Gastroesophageal sphincter (tissue), 4 donors: ENCODE data around the gene RAPGEF1. TPM values are rescaled to one million over a fixed set of nuclear protein-coding genes. Genes with fewer than 3 reads are reported as not detected.

Experiments used
- ATAC-seq: fragments of 150-250 bp; one replicate; pipeline ENCODE4 v1.9.1; 2016; ENCODE audit warnings: mild to moderate bottlenecking, moderate library complexity
- H3K27ac ChIP-seq, 4 donors: fragments of 200-600 bp; sonication (generic) in 3 of 4; 1 replicate in 3 of 4; 2 replicates in 1 of 4; pipeline ENCODE4 v1.5.1; 2016 to 2019
- H3K27me3 ChIP-seq: fragments of 200-600 bp; sonication (generic); one replicate; pipeline ENCODE4 v1.5.1; 2019
- H3K36me3 ChIP-seq, 2 donors: fragments of 200-600 bp; sonication (generic); one replicate each; pipeline ENCODE4 v1.5.1; 2019; ENCODE audit warnings: control low read depth in 1 of 2
- H3K4me1 ChIP-seq, 3 donors: fragments of 200-600 bp; sonication (generic); 1 replicate in 2 of 3; 2 replicates in 1 of 3; pipeline ENCODE4 v1.5.1; 2016 to 2019; ENCODE audit warnings: control low read depth in 2 of 3
- H3K4me3 ChIP-seq, 2 donors: fragments of 200-600 bp; sonication (generic); one replicate each; pipeline ENCODE4 v1.5.1; 2019; ENCODE audit warnings: mild to moderate bottlenecking in 1 of 2, moderate library complexity in 1 of 2
- H3K9me3 ChIP-seq, 3 donors: fragments of 200-600 bp; sonication (generic); one replicate each; pipeline ENCODE4 v1.5.1; 2017 to 2019; ENCODE audit warnings: control low read depth in 2 of 3
- CTCF ChIP-seq, 4 experiments: fragments of 200-600 bp in 2 of 4; fragments of 450-650 bp in 2 of 4; sonication (generic) in 1 of 4; IDR thresholded peaks; one replicate each; pipeline ENCODE4 v1.5.1; 2017 to 2019; ENCODE audit warnings: antibody characterized with exemption in 4 of 4, mild to moderate bottlenecking in 2 of 4, moderate library complexity in 2 of 4
- EP300 ChIP-seq: sonication (generic); formaldehyde crosslinking; IDR thresholded peaks from one replicate; pipeline ENCODE4 v1.6.1; 2017; ENCODE audit warnings: antibody characterized with exemption, mild to moderate bottlenecking
- POLR2A ChIP-seq, 2 donors: fragments of 450-650 bp; IDR thresholded peaks; one replicate each; pipeline ENCODE4 v1.6.1; 2017; ENCODE audit warnings: antibody characterized with exemption in 2 of 2, mild to moderate bottlenecking in 2 of 2, moderate library complexity in 1 of 2
- POLR2AphosphoS5 ChIP-seq: sonication (generic); formaldehyde crosslinking; IDR thresholded peaks from one replicate; pipeline ENCODE4 v1.6.1; 2017; ENCODE audit warnings: antibody characterized with exemption
- WGBS, 2 donors: methylation state at CpG; one replicate each; pipeline ENCODE4 v1.1.5; 2018; ENCODE audit warnings: low coverage in 1 of 2; 5-methylcytosine and 5-hydroxymethylcytosine counted together
- total RNA-seq, 4 donors: library from RNA; depleted of rRNA; stranded (reverse); fragments of >200 nt; gene quantifications; one replicate each; pipeline ENCODE4 v1.1.0, GENCODE V29; 2016

The RAPGEF1 gene
- total RNA-seq, 4 donors from 2014 or later = 47.5 to 162 (median 77.6) TPM

GRCh38 chr9:131781069-131781468 lies 41.2 kb upstream of the RAPGEF1 start:
- Histone ChIP-seq H3K27ac (no peak overlapping the region), H3K4me1 (no peaks in the 10 kb centered on the region), H3K9me3 (peaks cover 0 to 24% (median 0%) of the 10 kb centered on the region in 3 donors), H3K4me3 (no peak overlapping the region), H3K27me3 (peaks cover 53% of the 10 kb centered on the region), H3K36me3 (no peaks in the 10 kb centered on the region)
- TF ChIP-seq EP300 (no peak), POLR2AphosphoS5 (no peak), CTCF (IDR thresholded peaks at IDR 0.05) (no peak), POLR2A (IDR thresholded peaks at IDR 0.05) (no peak)
- no peak for ATAC-seq
- 0 to 36% methylated on average over 1 to 3 of the region's 3 CpGs for WGBS, 2 donors

GRCh38 chr9:131776473-131776872 lies 36.6 kb upstream of the RAPGEF1 start:
- WGBS, 2 donors = 17 to 20% methylated on average over 1 to 3 of the region's 7 CpGs
- H3K27me3 ChIP-seq = peaks cover 54% of the 10 kb centered on the region

GRCh38 chr9:131776036-131776435 lies 36.2 kb upstream of the RAPGEF1 start:
- Histone ChIP-seq H3K4me3 (no peak overlapping the region), H3K9me3 (peaks cover 0 to 3% (median 0%) of the 10 kb centered on the region in 3 donors), H3K27ac (no peak overlapping the region), H3K27me3 (peaks cover 56% of the 10 kb centered on the region), H3K36me3 (no peaks in the 10 kb centered on the region), H3K4me1 (no peaks in the 10 kb centered on the region)
- no peak for TF ChIP-seq POLR2AphosphoS5
- no peak for TF ChIP-seq POLR2A (IDR thresholded peaks at IDR 0.05)
- no peak for TF ChIP-seq CTCF (IDR thresholded peaks at IDR 0.05)
- TF ChIP-seq EP300 = no peak
- WGBS, 2 donors = 100% methylated on average over 1 of the region's 3 CpGs; no CpG with 5 or more reads in 1 of the 2 donors
- ATAC-seq = no peak

More at GRCh38 chr9:131776473-131776872, 36.6 kb upstream of the RAPGEF1 start:
- Histone ChIP-seq H3K9me3 (peaks cover 0 to 3% (median 0%) of the 10 kb centered on the region in 3 donors), H3K4me1 (no peaks in the 10 kb centered on the region), H3K36me3 (no peaks in the 10 kb centered on the region), H3K4me3 (no peak overlapping the region), H3K27ac (no peak overlapping the region)
- no peak for TF ChIP-seq EP300
- no peak for TF ChIP-seq CTCF (IDR thresholded peaks at IDR 0.05)
- no peak for TF ChIP-seq POLR2A (IDR thresholded peaks at IDR 0.05)
- no peak for TF ChIP-seq POLR2AphosphoS5
- ATAC-seq = no peak

- Histone ChIP-seq H3K36me3 (no peaks in the 10 kb centered on the region), H3K27ac (no peak overlapping the region), H3K9me3 (peaks cover 0 to 3% (median 0%) of the 10 kb centered on the region in 3 donors), H3K4me3 (no peak overlapping the region), H3K27me3 (peaks cover 55% of the 10 kb centered on the region), H3K4me1 (no peaks in the 10 kb centered on the region)
- no peak for ATAC-seq
- WGBS, 2 donors = no CpG with 5 or more reads among the region's 6 CpGs
- no peak for TF ChIP-seq POLR2A (IDR thresholded peaks at IDR 0.05)
- TF ChIP-seq POLR2AphosphoS5 = no peak
- TF ChIP-seq EP300 = no peak
- no peak for TF ChIP-seq CTCF (IDR thresholded peaks at IDR 0.05)
These were observed 34.8 kb upstream of the RAPGEF1 start for GRCh38 chr9:131774636-131775035.

GRCh38 chr9:131773911-131774379 lies 34.1 kb upstream of the RAPGEF1 start:
- Histone ChIP-seq H3K9me3 (peaks cover 0 to 3% (median 0%) of the 10 kb centered on the region in 3 donors), H3K27me3 (peaks cover 50% of the 10 kb centered on the region), H3K4me3 (no peak overlapping the region), H3K4me1 (no peaks in the 10 kb centered on the region), H3K36me3 (no peaks in the 10 kb centered on the region), H3K27ac (no peak overlapping the region)
- ATAC-seq = no peak
- no CpG with 5 or more reads among the region's 6 CpGs for WGBS, 2 donors
- TF ChIP-seq POLR2A (IDR thresholded peaks at IDR 0.05) (no peak), EP300 (no peak), CTCF (IDR thresholded peaks at IDR 0.05) (no peak), POLR2AphosphoS5 (no peak)
